Breast epithelium (tissue), 4 donors: ENCODE measurements around the gene HPCAL1. TPM values are rescaled to one million over a fixed set of nuclear protein-coding genes. Genes with fewer than 3 reads are reported as not detected.

Source experiments
- DNase-seq, 2 donors: peaks; one replicate each; pipeline ENCODE4 v3.0.0-alpha.2; 2019; ENCODE audit warnings: low spot score in 2 of 2
- H3K27ac ChIP-seq, 2 donors: fragments of 200-600 bp; sonication (generic) in 1 of 2; one replicate each; pipeline ENCODE4 v1.5.1; 2016 to 2019; ENCODE audit warnings: mild to moderate bottlenecking in 1 of 2
- H3K27me3 ChIP-seq, 2 donors: fragments of 200-600 bp; sonication (generic) in 1 of 2; one replicate each; pipeline versions ENCODE4 v1.5.1 to v1.6.0; 2017 to 2019; ENCODE audit warnings: control low read depth in 1 of 2, mild to moderate bottlenecking in 1 of 2
- H3K36me3 ChIP-seq: fragments of 200-600 bp; one replicate; pipeline ENCODE4 v1.5.1; 2019
- H3K4me1 ChIP-seq, 2 donors: fragments of 200-600 bp; sonication (generic); one replicate each; pipeline ENCODE4 v1.5.1; 2016 to 2019; ENCODE audit warnings: control low read depth in 1 of 2
- H3K4me3 ChIP-seq, 3 donors: fragments of 200-600 bp; sonication (generic); 1 replicate in 2 of 3; 2 replicates in 1 of 3; pipeline ENCODE4 v1.5.1; 2016 to 2019; ENCODE audit warnings: mild to moderate bottlenecking in 3 of 3, moderate library complexity in 2 of 3
- H3K9me3 ChIP-seq, 2 donors: fragments of 200-600 bp; sonication (generic) in 1 of 2; one replicate each; pipeline ENCODE4 v1.5.1; 2016 to 2019; ENCODE audit warnings: control low read depth in 1 of 2
- POLR2A ChIP-seq: fragments of 450-650 bp; IDR thresholded peaks from one replicate; pipeline ENCODE4 v1.6.1; 2016; ENCODE audit warnings: antibody characterized with exemption, mild to moderate bottlenecking, moderate library complexity
- POLR2AphosphoS5 ChIP-seq, 3 donors: sonication (generic); formaldehyde crosslinking; IDR thresholded peaks; one replicate each; pipeline ENCODE4 v1.6.1; 2017; ENCODE audit warnings: antibody characterized with exemption in 3 of 3
- intact Hi-C: fragments of 100-400 bp; cut with DNase I; formaldehyde crosslinking; loops from one replicate; pipeline ENCODE4 v1.15.1; 2023; ENCODE audit warnings: low total_unique reads
- total RNA-seq, 3 donors: library from RNA; depleted of rRNA; stranded (reverse); fragments of >200 nt; gene quantifications; one replicate each; pipeline ENCODE4 v1.1.0, GENCODE V29; 2016
- TF ChIP-seq, protein P1 (sequence below), 3 donors: fragments of 450-650 bp; IDR thresholded peaks; one replicate each; pipeline ENCODE4 v1.5.1; 2016 to 2017; ENCODE audit warnings: antibody characterized with exemption in 3 of 3, mild to moderate bottlenecking in 3 of 3, moderate library complexity in 3 of 3

Gene HPCAL1
- total RNA-seq, 3 donors from 2014 or later = 38.6 to 41.9 (median 41.6) TPM

DNA sequence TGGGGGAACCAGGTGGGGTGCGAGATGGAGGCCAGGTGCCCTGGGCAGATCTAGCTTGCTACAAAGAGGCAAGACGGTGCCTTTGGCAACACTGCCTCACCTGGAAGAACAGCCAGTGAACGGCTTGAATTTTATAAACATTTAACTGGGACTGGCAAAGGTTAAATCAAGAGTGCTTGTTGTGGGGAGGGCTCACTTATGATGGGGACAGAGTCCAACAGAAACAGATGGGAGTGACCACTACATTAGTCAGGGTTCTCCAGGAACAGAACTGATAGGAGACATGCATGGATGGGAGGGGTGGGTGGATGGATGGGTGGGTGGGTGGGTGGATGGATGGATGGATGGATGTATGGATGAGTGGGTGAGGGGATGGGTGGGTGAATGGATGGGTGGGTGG, 126.2 kb downstream of the HPCAL1 start:
- Histone ChIP-seq H3K27me3 (peaks cover 0 to 6% of the 10 kb centered on the region in 2 donors), H3K36me3 (no peaks in the 10 kb centered on the region), H3K9me3 (no peaks in the 10 kb centered on the region), H3K27ac (no peak overlapping the region), H3K4me1 (peaks cover 0 to 4% of the 10 kb centered on the region in 2 donors), H3K4me3 (no peak overlapping the region)
- no peak for DNase-seq
- intact Hi-C loops = no loop called here
- TF ChIP-seq POLR2A (no peak), POLR2AphosphoS5 (IDR thresholded peaks at IDR 0.05) (no peak)
- TF ChIP-seq, protein P1, sequence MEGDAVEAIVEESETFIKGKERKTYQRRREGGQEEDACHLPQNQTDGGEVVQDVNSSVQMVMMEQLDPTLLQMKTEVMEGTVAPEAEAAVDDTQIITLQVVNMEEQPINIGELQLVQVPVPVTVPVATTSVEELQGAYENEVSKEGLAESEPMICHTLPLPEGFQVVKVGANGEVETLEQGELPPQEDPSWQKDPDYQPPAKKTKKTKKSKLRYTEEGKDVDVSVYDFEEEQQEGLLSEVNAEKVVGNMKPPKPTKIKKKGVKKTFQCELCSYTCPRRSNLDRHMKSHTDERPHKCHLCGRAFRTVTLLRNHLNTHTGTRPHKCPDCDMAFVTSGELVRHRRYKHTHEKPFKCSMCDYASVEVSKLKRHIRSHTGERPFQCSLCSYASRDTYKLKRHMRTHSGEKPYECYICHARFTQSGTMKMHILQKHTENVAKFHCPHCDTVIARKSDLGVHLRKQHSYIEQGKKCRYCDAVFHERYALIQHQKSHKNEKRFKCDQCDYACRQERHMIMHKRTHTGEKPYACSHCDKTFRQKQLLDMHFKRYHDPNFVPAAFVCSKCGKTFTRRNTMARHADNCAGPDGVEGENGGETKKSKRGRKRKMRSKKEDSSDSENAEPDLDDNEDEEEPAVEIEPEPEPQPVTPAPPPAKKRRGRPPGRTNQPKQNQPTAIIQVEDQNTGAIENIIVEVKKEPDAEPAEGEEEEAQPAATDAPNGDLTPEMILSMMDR (IDR thresholded peaks at IDR 0.05) = no peak

DNA sequence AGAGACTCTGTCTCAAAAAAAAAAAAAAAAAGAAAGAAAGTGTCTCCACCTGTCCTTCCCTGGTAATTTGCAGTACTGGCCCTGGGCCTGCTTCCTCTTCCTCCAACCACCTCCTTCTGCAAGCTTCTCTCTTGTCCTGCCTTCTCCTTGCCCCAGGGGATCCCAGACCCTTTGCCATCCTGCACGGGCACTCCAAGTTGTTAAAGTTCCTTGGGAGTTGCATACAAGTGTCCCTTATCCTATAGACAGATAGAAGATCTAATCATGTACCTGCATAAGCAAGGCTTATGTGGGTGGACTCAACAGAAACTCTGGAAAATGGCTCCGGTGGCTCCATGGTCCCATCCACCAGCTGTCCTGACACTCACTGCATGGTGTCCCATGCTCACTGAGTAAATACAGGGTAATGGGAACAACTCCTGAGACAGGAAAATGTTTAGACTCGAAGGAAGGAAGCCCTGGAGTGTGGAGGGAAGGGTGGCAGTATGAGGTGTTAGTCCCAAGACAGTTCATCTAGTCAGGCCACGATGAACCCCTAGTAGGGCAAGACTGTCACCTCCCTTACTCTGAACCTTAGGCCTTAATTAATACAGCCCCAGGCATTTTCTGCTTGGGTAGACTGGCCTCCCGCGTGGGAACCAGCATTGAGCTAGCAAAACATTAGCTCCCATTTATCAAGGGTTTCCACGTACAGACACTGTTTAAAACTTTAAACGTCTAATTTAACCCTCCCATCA, 128.3 kb downstream of the HPCAL1 start:
- Histone ChIP-seq H3K27ac (no peak overlapping the region), H3K4me1 (peaks cover 0 to 4% of the 10 kb centered on the region in 2 donors), H3K4me3 (no peak overlapping the region), H3K27me3 (peaks cover 0 to 6% of the 10 kb centered on the region in 2 donors), H3K9me3 (no peaks in the 10 kb centered on the region), H3K36me3 (no peaks in the 10 kb centered on the region)
- no peak for DNase-seq
- TF ChIP-seq POLR2AphosphoS5 (IDR thresholded peaks at IDR 0.05) = no peak
- TF ChIP-seq, protein P1 (IDR thresholded peaks at IDR 0.05) = no peak
- TF ChIP-seq POLR2A = no peak
- intact Hi-C loops = no loop called here

GRCh38 chr2:10431797-10432196, 129.1 kb downstream of the HPCAL1 start:
- TF ChIP-seq POLR2A (no peak), POLR2AphosphoS5 (IDR thresholded peaks at IDR 0.05) (no peak)
- TF ChIP-seq, protein P1 (IDR thresholded peaks at IDR 0.05) = no peak
- H3K36me3 ChIP-seq = no peaks in the 10 kb centered on the region
- intact Hi-C loops = no loop called here
- H3K27me3 ChIP-seq = peaks cover 0 to 6% of the 10 kb centered on the region in 2 donors
- H3K27ac ChIP-seq = no peak overlapping the region
- peaks cover 0 to 4% of the 10 kb centered on the region in 2 donors for H3K4me1 ChIP-seq
- DNase-seq = no peak
- H3K4me3 ChIP-seq = peak overlapping the region in 1 of 3 donors; percentile 69
- H3K9me3 ChIP-seq = no peaks in the 10 kb centered on the region

DNA sequence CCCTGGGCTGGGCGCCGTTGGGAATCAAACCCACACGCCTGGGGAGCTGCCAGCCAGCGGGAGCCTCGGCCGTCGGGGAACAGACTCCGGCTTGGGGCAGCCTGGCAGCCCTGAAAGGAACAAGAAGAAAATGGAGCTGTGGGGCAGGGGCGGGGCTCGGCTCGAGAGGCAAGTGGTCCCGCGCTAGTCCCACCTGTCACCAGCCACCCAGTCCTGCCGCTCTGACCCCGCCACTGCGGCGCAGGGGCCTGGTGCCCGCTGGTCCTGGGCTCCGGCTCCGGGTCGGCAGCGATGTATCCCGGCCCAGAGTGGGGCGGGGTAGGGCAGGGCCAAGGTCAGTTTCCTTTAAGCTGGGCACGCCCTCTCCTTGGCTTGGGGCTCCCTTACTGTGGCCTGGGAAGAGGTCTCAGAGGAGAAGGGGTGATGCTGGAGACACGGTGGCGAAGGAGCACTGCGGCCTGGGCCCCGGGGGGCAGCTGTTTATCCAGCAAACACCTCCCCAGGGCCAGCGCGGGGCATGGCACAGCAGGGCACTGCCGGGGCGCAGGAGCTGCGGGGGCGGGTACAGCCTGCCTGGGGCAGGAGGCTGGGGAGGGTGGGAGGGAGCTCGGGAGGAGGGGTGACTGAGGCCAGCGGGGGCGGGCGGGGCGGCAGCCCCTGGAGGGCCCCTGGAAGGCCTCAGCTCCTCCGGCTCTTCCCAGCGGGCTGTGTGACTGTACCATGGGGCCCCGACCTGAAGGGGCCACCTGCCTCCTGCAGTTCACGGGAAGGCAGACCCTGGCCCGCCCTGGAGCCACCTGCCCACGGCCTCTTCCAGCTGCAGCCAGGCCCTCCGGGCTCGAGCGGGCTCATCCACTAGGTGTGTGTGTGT, 129.8 kb downstream of the HPCAL1 start:
- Histone ChIP-seq H3K4me1 (peaks cover 0 to 4% of the 10 kb centered on the region in 2 donors), H3K4me3 (peak overlapping the region in 2 of 3 donors; percentile 31 to 69), H3K36me3 (no peaks in the 10 kb centered on the region), H3K9me3 (no peaks in the 10 kb centered on the region), H3K27ac (no peak overlapping the region), H3K27me3 (peaks cover 0 to 6% of the 10 kb centered on the region in 2 donors)
- no peak for DNase-seq
- intact Hi-C loops = no loop called here
- TF ChIP-seq POLR2A = no peak
- TF ChIP-seq, protein P1 (IDR thresholded peaks at IDR 0.05) = no peak
- no peak for TF ChIP-seq POLR2AphosphoS5 (IDR thresholded peaks at IDR 0.05)
